Coronary artery (tissue), 2 donors: ENCODE results near the gene UBXN6.

Source experiments
- DNase-seq: peaks from one replicate; pipeline ENCODE4 v3.0.0-alpha.2; 2017; ENCODE audit warnings: low spot score
- H3K27ac ChIP-seq, 2 donors: fragments of 200-600 bp; sonication (generic); one replicate each; pipeline ENCODE4 v1.5.1; 2016 to 2019
- H3K4me3 ChIP-seq: fragments of 200-600 bp; sonication (generic); 2 replicates; pipeline ENCODE4 v1.5.1; 2016; ENCODE audit warnings: mild to moderate bottlenecking, moderate library complexity
- CTCF ChIP-seq: fragments of 200-600 bp; sonication (generic); IDR thresholded peaks from one replicate; pipeline ENCODE4 v1.5.1; 2019; ENCODE audit warnings: antibody characterized with exemption

The UBXN6 gene

GRCh38 chr19:4402171-4403004 lies 55.2 kb downstream of the UBXN6 start, which contains the start of gene CHAF1A:
TSS of gene CHAF1A (plus strand) at chr19:4402640. CDS start at chr19:4402763, 123 bp downstream.
- H3K4me3 ChIP-seq = peak within 1 kb of the TSS; percentile 79
- no peak for TF ChIP-seq CTCF
- peak within 1 kb of the TSS; percentile 89 to 92 for H3K27ac ChIP-seq
- peak; percentile 100 for DNase-seq

- no peak for DNase-seq
- Histone ChIP-seq H3K27ac (peak overlapping the region; percentile 89 to 92), H3K4me3 (peak overlapping the region; percentile 79)
- no peak for TF ChIP-seq CTCF
Observed at GRCh38 chr19:4401769-4402170, 55.8 kb downstream of the UBXN6 start.

- DNase-seq = peak; percentile 94
- TF ChIP-seq CTCF = peak; percentile 89
- H3K27ac ChIP-seq = peak within 1 kb of the TSS; percentile 92 to 97
- peak within 1 kb of the TSS; percentile 98 for H3K4me3 ChIP-seq
Observed at GRCh38 chr19:4400135-4400936, 57.3 kb downstream of the UBXN6 start, which contains the start of gene SH3GL1. TSS of gene SH3GL1 (minus strand) at chr19:4400547. CDS start at chr19:4400368, 179 bp downstream.

- Histone ChIP-seq H3K4me3 (peak overlapping the region; percentile 98), H3K27ac (peak overlapping the region; percentile 68 to 97)
- TF ChIP-seq CTCF = no peak
- DNase-seq = no peak
Observed at GRCh38 chr19:4399812-4400134, 57.8 kb downstream of the UBXN6 start.

- peak overlapping the region in 1 of 2 donors; percentile 19 for H3K27ac ChIP-seq
- no peak for TF ChIP-seq CTCF
- DNase-seq = no peak
- no peak overlapping the region for H3K4me3 ChIP-seq
Observed at GRCh38 chr19:4396949-4397783, 60.4 kb downstream of the UBXN6 start.
